GM19397 (cell line): ENCODE measurements around the gene DCC.

Source experiments
- ATAC-seq: cut with Tn5 transposase; IDR thresholded peaks from one replicate; pipeline ENCODE4 v1.9.1; 2021; ENCODE audit warnings: mild to moderate bottlenecking, moderate library complexity; ENCODE audit not compliant: unreplicated experiment

DCC gene

GRCh38 chr18:52678034-52678433 lies 338.0 kb downstream of the DCC start:
- ATAC-seq, result no peak

GRCh38 chr18:52678551-52678950 lies 338.6 kb downstream of the DCC start:
- ATAC-seq, result no peak

GRCh38 chr18:52679354-52679753 lies 339.4 kb downstream of the DCC start:
- ATAC-seq, result no peak

GRCh38 chr18:52682260-52682659 lies 342.3 kb downstream of the DCC start:
- ATAC-seq, result no peak

GRCh38 chr18:52685316-52685715 lies 345.3 kb downstream of the DCC start:
- no peak for ATAC-seq

GRCh38 chr18:52691841-52692240 lies 351.8 kb downstream of the DCC start:
- ATAC-seq, result no peak

- no peak for ATAC-seq
Measured at GRCh38 chr18:52694804-52695203, 354.8 kb downstream of the DCC start.

GRCh38 chr18:52700116-52700515 lies 360.1 kb downstream of the DCC start:
- no peak for ATAC-seq

GRCh38 chr18:52700816-52701215 lies 360.8 kb downstream of the DCC start:
- no peak for ATAC-seq

- ATAC-seq, result no peak
Measured at GRCh38 chr18:52701219-52701935, 361.4 kb downstream of the DCC start.

GRCh38 chr18:52715421-52715820 lies 375.4 kb downstream of the DCC start:
- no peak for ATAC-seq

- no peak for ATAC-seq
Measured at GRCh38 chr18:52715991-52716390, 376.0 kb downstream of the DCC start.

- ATAC-seq, result no peak
Measured at GRCh38 chr18:52716973-52717372, 377.0 kb downstream of the DCC start.

- no peak for ATAC-seq
Measured at GRCh38 chr18:52722904-52723303, 382.9 kb downstream of the DCC start.

GRCh38 chr18:52723550-52723970 lies 383.6 kb downstream of the DCC start:
- ATAC-seq, result no peak

- no peak for ATAC-seq
Measured at GRCh38 chr18:52730972-52731619, 391.1 kb downstream of the DCC start.

- no peak for ATAC-seq
Measured at GRCh38 chr18:52738946-52739345, 398.9 kb downstream of the DCC start.

GRCh38 chr18:52746986-52747385 lies 407.0 kb downstream of the DCC start:
- ATAC-seq, result no peak

GRCh38 chr18:52747869-52748268 lies 407.9 kb downstream of the DCC start:
- ATAC-seq, result no peak

- no peak for ATAC-seq
Measured at GRCh38 chr18:52748343-52748742, 408.3 kb downstream of the DCC start.

GRCh38 chr18:52749542-52749941 lies 409.5 kb downstream of the DCC start:
- ATAC-seq, result no peak

GRCh38 chr18:52750995-52751394 lies 411.0 kb downstream of the DCC start:
- ATAC-seq, result no peak

GRCh38 chr18:52764316-52764715 lies 424.3 kb downstream of the DCC start:
- no peak for ATAC-seq
